HEK293 (cell line): ENCODE data around the gene PRMT1.

ENCODE experiments used
- CTCF ChIA-PET: fragments of 350-600 bp; formaldehyde crosslinking; extraction: SDS; loops from one replicate; lab custom pipeline; 2021; ENCODE audit warnings: antibody characterized with exemption; lab: Yijun Ruan, JAX
- POLR2A ChIA-PET: fragments of 300-600 bp; formaldehyde crosslinking; extraction: SDS; loops from one replicate; lab custom pipeline; 2020; ENCODE audit warnings: antibody characterized with exemption, inconsistent platforms; lab: Yijun Ruan, JAX
- H3K27ac ChIP-seq: fragments of 200-500 bp; sonication (Bioruptor generic); 2 replicates; pipeline ENCODE4 v1.5.1; 2014; ENCODE audit warnings: low read depth, low read length, control low read depth, inconsistent platforms; ENCODE audit errors: extremely low read depth
- H3K36me3 ChIP-seq, 2 experiments: fragments of 200-500 bp in 1 of 2; sonication (Bioruptor generic) in 1 of 2; 1 replicate in 1 of 2; 2 replicates in 1 of 2; pipeline ENCODE4 v1.5.1; 2014 to 2017; ENCODE audit warnings: inconsistent platforms in 2 of 2, low read length in 2 of 2; ENCODE audit not compliant: control insufficient read depth in 2 of 2, insufficient read depth in 1 of 2
- H3K4me1 ChIP-seq: fragments of 200-500 bp; sonication (Bioruptor generic); 2 replicates; pipeline ENCODE4 v1.5.1; 2014; ENCODE audit warnings: mild to moderate bottlenecking, low read length, inconsistent platforms; ENCODE audit not compliant: control insufficient read depth, insufficient read depth
- H3K4me3 ChIP-seq: 2 replicates; pipeline ENCODE4 v1.5.1; 2011; ENCODE audit warnings: low read depth, mild to moderate bottlenecking, control low read depth, low read length, moderate library complexity
- H3K9me3 ChIP-seq: fragments of 200-500 bp; sonication (Bioruptor generic); 2 replicates; pipeline ENCODE4 v1.5.1; 2014; ENCODE audit warnings: low read depth, low read length, inconsistent platforms; ENCODE audit not compliant: control insufficient read depth, insufficient read depth
- BCL11A ChIP-seq: fragments of 450-650 bp; formaldehyde crosslinking; IDR thresholded peaks from 2 replicates; pipeline ENCODE4 v1.5.1; 2016; ENCODE audit warnings: low read depth, missing biosample characterization, missing genetic modification characterization
- EGR2 ChIP-seq: fragments of 450-650 bp; formaldehyde crosslinking; IDR thresholded peaks from 2 replicates; pipeline ENCODE4 v1.5.1; 2016; ENCODE audit warnings: low read depth, missing biosample characterization, missing genetic modification characterization
- FEZF1 ChIP-seq: fragments of 450-650 bp; formaldehyde crosslinking; IDR thresholded peaks from 2 replicates; pipeline ENCODE4 v1.5.1; 2016; ENCODE audit warnings: missing biosample characterization, missing genetic modification characterization
- GLI4 ChIP-seq: fragments of 450-650 bp; formaldehyde crosslinking; IDR thresholded peaks from 2 replicates; pipeline ENCODE4 v1.5.1; 2016; ENCODE audit warnings: missing biosample characterization, missing genetic modification characterization
- KLF7 ChIP-seq: fragments of 450-650 bp; formaldehyde crosslinking; IDR thresholded peaks from 2 replicates; pipeline ENCODE4 v1.5.1; 2016; ENCODE audit warnings: missing biosample characterization, missing genetic modification characterization, borderline replicate concordance
- KLF8 ChIP-seq: fragments of 450-650 bp; formaldehyde crosslinking; IDR thresholded peaks from 2 replicates; pipeline ENCODE4 v1.5.1; 2016; ENCODE audit warnings: missing biosample characterization, missing genetic modification characterization
- OVOL3 ChIP-seq: fragments of 450-650 bp; formaldehyde crosslinking; IDR thresholded peaks from 2 replicates; pipeline ENCODE4 v1.5.1; 2016; ENCODE audit warnings: missing biosample characterization, missing genetic modification characterization
- PATZ1 ChIP-seq: fragments of 450-650 bp; formaldehyde crosslinking; IDR thresholded peaks from 2 replicates; pipeline ENCODE4 v1.5.1; 2016; ENCODE audit warnings: missing biosample characterization, missing genetic modification characterization
- RBAK ChIP-seq: fragments of 450-650 bp; formaldehyde crosslinking; IDR thresholded peaks from 2 replicates; pipeline ENCODE4 v1.5.1; 2016; ENCODE audit warnings: missing biosample characterization, missing genetic modification characterization
- SP2 ChIP-seq: fragments of 450-650 bp; formaldehyde crosslinking; IDR thresholded peaks from 2 replicates; pipeline ENCODE4 v1.5.1; 2016; ENCODE audit warnings: missing biosample characterization, missing genetic modification characterization
- SP3 ChIP-seq: fragments of 450-650 bp; formaldehyde crosslinking; IDR thresholded peaks from 2 replicates; pipeline ENCODE4 v1.5.1; 2016; ENCODE audit warnings: missing biosample characterization, missing genetic modification characterization
- YY2 ChIP-seq: fragments of 450-650 bp; formaldehyde crosslinking; IDR thresholded peaks from 2 replicates; pipeline ENCODE4 v1.5.1; 2016; ENCODE audit warnings: missing biosample characterization, missing genetic modification characterization
- ZNF155 ChIP-seq: fragments of 450-650 bp; formaldehyde crosslinking; IDR thresholded peaks from 2 replicates; pipeline ENCODE4 v1.5.1; 2016; ENCODE audit warnings: missing biosample characterization, missing genetic modification characterization
- ZNF157 ChIP-seq: fragments of 450-650 bp; formaldehyde crosslinking; IDR thresholded peaks from 2 replicates; pipeline ENCODE4 v1.5.1; 2016; ENCODE audit warnings: missing biosample characterization, missing genetic modification characterization
- ZNF302 ChIP-seq: fragments of 450-650 bp; formaldehyde crosslinking; IDR thresholded peaks from 2 replicates; pipeline ENCODE4 v1.5.1; 2016; ENCODE audit warnings: missing biosample characterization, missing genetic modification characterization, low read depth
- ZNF341 ChIP-seq: fragments of 450-650 bp; formaldehyde crosslinking; IDR thresholded peaks from 2 replicates; pipeline ENCODE4; 2016; ENCODE audit warnings: low read depth, missing biosample characterization, missing genetic modification characterization
- ZNF350 ChIP-seq: fragments of 450-650 bp; formaldehyde crosslinking; IDR thresholded peaks from 2 replicates; pipeline ENCODE4 v1.5.0; 2017; ENCODE audit warnings: missing biosample characterization, mild to moderate bottlenecking, missing genetic modification characterization
- ZNF555 ChIP-seq: fragments of 450-650 bp; formaldehyde crosslinking; conservative IDR thresholded peaks from 2 replicates; pipeline ENCODE4 v1.5.1; 2017; ENCODE audit warnings: missing biosample characterization, mild to moderate bottlenecking, missing genetic modification characterization, inconsistent platforms
- ZNF600 ChIP-seq: fragments of 450-650 bp; formaldehyde crosslinking; IDR thresholded peaks from 2 replicates; pipeline ENCODE4 v1.5.1; 2016; ENCODE audit warnings: missing biosample characterization, missing genetic modification characterization
- ZNF626 ChIP-seq: fragments of 450-650 bp; sonication (Bioruptor Pico); formaldehyde crosslinking; IDR thresholded peaks from 2 replicates; pipeline ENCODE4 v1.5.1; 2018; ENCODE audit warnings: missing biosample characterization, missing genetic modification characterization, inconsistent platforms
- ZNF629 ChIP-seq: fragments of 450-650 bp; formaldehyde crosslinking; IDR thresholded peaks from 2 replicates; pipeline ENCODE4 v1.5.1; 2017; ENCODE audit warnings: missing biosample characterization, missing genetic modification characterization
- ZNF677 ChIP-seq: fragments of 450-650 bp; IDR thresholded peaks from 2 replicates; pipeline ENCODE4 v1.5.0; 2018; ENCODE audit warnings: missing biosample characterization, mild to moderate bottlenecking, missing genetic modification characterization, moderate library complexity
- ZNF768 ChIP-seq: fragments of 450-650 bp; formaldehyde crosslinking; IDR thresholded peaks from 2 replicates; pipeline ENCODE4 v1.5.1; 2018; ENCODE audit warnings: missing biosample characterization, mild to moderate bottlenecking, missing genetic modification characterization
- ZNF791 ChIP-seq: fragments of 450-650 bp; formaldehyde crosslinking; IDR thresholded peaks from 2 replicates; pipeline ENCODE4 v1.5.1; 2016; ENCODE audit warnings: missing biosample characterization, missing genetic modification characterization
- ZNF792 ChIP-seq: fragments of 450-650 bp; formaldehyde crosslinking; IDR thresholded peaks from 2 replicates; pipeline ENCODE4 v1.5.1; 2016; ENCODE audit warnings: missing biosample characterization, missing genetic modification characterization
- TF ChIP-seq, protein P1 (sequence below): fragments of 450-650 bp; formaldehyde crosslinking; IDR thresholded peaks from 2 replicates; pipeline ENCODE4 v1.5.1; 2017; ENCODE audit warnings: missing biosample characterization, missing genetic modification characterization

The PRMT1 gene

GRCh38 chr19:49704888-49705642 lies 28.0 kb downstream of the PRMT1 start:
- TF ChIP-seq OVOL3 (no peak), ZNF768 (tag by site-specific recombination) (peak; percentile 85; the same call in 1 of the 2 replicates), ZNF157 (tag by site-specific recombination) (no peak)
- TF ChIP-seq, all 188 proteins: peak for 1
- no peak overlapping the region for H3K27ac ChIP-seq
- H3K36me3 ChIP-seq = no peaks in the 10 kb centered on the region; a peak in 1 of 3 replicates
- H3K9me3 ChIP-seq = no peaks in the 10 kb centered on the region
- H3K4me3 ChIP-seq = no peak overlapping the region
- ChIA-PET POLR2A (no interaction called here), CTCF (interaction anchor here (0.6 to 2.0 kb wide), 2 partner anchors 24 to 41 kb away, joined by 3 to 6 read pairs; no protein-coding TSS in a partner anchor)
- no peaks in the 10 kb centered on the region for H3K4me1 ChIP-seq

DNA sequence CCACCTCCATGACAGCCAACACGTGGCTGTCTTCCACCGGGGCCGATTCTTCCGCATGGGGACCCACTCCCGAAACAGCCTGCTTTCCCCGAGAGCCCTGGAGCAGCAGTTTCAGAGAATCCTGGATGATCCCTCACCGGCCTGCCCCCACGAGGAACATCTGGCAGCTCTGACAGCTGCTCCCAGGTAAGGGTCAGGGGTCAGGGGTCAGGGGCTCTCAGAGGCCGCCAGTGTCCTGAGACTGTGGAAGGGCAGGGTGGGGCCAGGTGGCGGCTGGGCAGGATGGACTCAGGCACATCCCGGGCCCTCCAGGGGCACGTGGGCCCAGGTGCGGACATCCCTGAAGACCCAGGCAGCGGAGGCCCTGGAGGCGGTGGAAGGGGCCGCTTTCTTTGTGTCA lies 28.8 kb downstream of the PRMT1 start:
- Histone ChIP-seq H3K4me1 (no peaks in the 10 kb centered on the region), H3K36me3 (no peaks in the 10 kb centered on the region; a peak in 1 of 3 replicates)
- POLR2A ChIA-PET = no interaction called here
- TF ChIP-seq ZNF629 = no peak
- TF ChIP-seq ZNF677 = no peak
- TF ChIP-seq ZNF792 = no peak
- TF ChIP-seq ZNF341 (tag by site-specific recombination) = no peak
- no peak for TF ChIP-seq ZNF626
- TF ChIP-seq GLI4 (tag by site-specific recombination) = no peak
- no peak for TF ChIP-seq RBAK (tag by site-specific recombination)
- TF ChIP-seq ZNF791 = no peak
- no peak for TF ChIP-seq FEZF1
- no peak for TF ChIP-seq ZNF155
- TF ChIP-seq, all 188 proteins: peak for 0
- Histone ChIP-seq H3K9me3 (no peaks in the 10 kb centered on the region), H3K4me3 (no peak overlapping the region), H3K27ac (no peak overlapping the region)
- CTCF ChIA-PET = interaction anchor here (0.6 to 1.6 kb wide), 2 partner anchors 12 to 41 kb away, joined by 3 to 4 read pairs; no protein-coding TSS in a partner anchor

- Histone ChIP-seq H3K9me3 (no peaks in the 10 kb centered on the region), H3K4me1 (no peaks in the 10 kb centered on the region)
- POLR2A ChIA-PET = no interaction called here
- TF ChIP-seq YY2 (tag by site-specific recombination) = 0 out of 2 replicates have a peak, but pooled peaks have one; percentile 54
- TF ChIP-seq, protein P1, sequence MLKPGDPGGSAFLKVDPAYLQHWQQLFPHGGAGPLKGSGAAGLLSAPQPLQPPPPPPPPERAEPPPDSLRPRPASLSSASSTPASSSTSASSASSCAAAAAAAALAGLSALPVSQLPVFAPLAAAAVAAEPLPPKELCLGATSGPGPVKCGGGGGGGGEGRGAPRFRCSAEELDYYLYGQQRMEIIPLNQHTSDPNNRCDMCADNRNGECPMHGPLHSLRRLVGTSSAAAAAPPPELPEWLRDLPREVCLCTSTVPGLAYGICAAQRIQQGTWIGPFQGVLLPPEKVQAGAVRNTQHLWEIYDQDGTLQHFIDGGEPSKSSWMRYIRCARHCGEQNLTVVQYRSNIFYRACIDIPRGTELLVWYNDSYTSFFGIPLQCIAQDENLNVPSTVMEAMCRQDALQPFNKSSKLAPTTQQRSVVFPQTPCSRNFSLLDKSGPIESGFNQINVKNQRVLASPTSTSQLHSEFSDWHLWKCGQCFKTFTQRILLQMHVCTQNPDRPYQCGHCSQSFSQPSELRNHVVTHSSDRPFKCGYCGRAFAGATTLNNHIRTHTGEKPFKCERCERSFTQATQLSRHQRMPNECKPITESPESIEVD (tag by site-specific recombination) = no peak
- TF ChIP-seq, all 188 proteins: peak for 1
- Histone ChIP-seq H3K27ac (no peak overlapping the region), H3K4me3 (no peak overlapping the region), H3K36me3 (no peaks in the 10 kb centered on the region)
- CTCF ChIA-PET = no interaction called here
Observed at GRCh38 chr19:49710372-49710951, 33.4 kb downstream of the PRMT1 start.

DNA sequence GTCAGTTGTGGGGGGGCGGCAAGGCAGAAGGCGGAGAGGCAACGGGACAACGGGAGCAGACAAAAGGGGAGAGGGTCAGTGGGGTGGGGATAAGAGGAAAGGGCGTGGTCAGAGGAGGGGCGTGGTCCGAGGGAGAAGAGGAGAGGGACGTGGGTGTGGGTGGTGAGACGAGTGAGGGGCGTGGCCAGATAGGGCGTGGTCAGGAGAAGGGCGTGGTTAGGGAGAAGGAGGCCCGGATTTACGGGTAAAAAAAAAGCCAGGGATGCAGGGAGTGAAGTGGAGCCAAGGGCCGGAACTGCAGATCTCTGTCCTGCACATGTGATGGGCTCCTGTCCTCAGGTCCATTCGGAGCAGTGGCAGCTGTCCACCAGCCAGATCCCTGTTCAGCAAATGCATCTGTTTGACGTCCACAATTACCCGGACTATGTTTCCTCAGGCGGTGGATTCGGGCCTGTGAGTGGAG lies 35.4 kb downstream of the PRMT1 start:
- ChIA-PET CTCF (interaction anchor here (0.6 kb wide), 1 partner anchor 34 kb away, joined by 3 read pairs; no protein-coding TSS in a partner anchor), POLR2A (interaction anchor here (0.6 kb wide), 1 partner anchor 1331 kb away, joined by 3 read pairs; no protein-coding TSS in a partner anchor)
- no peak overlapping the region for H3K27ac ChIP-seq
- H3K36me3 ChIP-seq = no peaks in the 10 kb centered on the region
- no peaks in the 10 kb centered on the region for H3K9me3 ChIP-seq
- H3K4me1 ChIP-seq = no peaks in the 10 kb centered on the region
- no peak overlapping the region for H3K4me3 ChIP-seq
- TF ChIP-seq KLF8 (peak; percentile 100), ZNF600 (tag by site-specific recombination) (peak; percentile 70; the same call in 1 of the 2 replicates), SP2 (peak; percentile 30; the same call in 1 of the 2 replicates), SP3 (tag by site-specific recombination) (peak; percentile 88), BCL11A (tag by site-specific recombination) (peak; percentile 56; the same call in 1 of the 2 replicates), ZNF555 (tag by site-specific recombination) (no peak), KLF7 (tag by site-specific recombination) (peak; percentile 99), PATZ1 (tag by site-specific recombination) (peak; percentile 77), ZNF350 (tag by site-specific recombination) (peak; percentile 85; the same call in 1 of the 2 replicates), ZNF302 (tag by site-specific recombination) (no peak), EGR2 (tag by site-specific recombination) (peak; percentile 88)
